AG04450 (cell line): ENCODE results near the gene ARL14. TPM values are rescaled to one million over a fixed set of nuclear protein-coding genes. Genes with fewer than 3 reads are reported as not detected.

Source experiments
- CTCF ChIA-PET: fragments of 300-600, 350-600 bp; formaldehyde crosslinking; extraction: SDS; loops from one replicate; lab custom pipeline; 2022; ENCODE audit warnings: antibody characterized with exemption, inconsistent platforms; lab: Charles Lee
- POLR2A ChIA-PET: fragments of 350-600 bp; formaldehyde crosslinking; extraction: SDS; loops from one replicate; lab custom pipeline; 2021; ENCODE audit warnings: antibody characterized with exemption, inconsistent platforms; lab: Yijun Ruan, JAX
- DNase-seq: peaks from one replicate; pipeline ENCODE4 v3.0.0-alpha.2; 2011; ENCODE audit warnings: low read depth, low spot score
- H3K27ac ChIP-seq: one replicate; pipeline ENCODE4 v1.5.1; 2012; ENCODE audit warnings: low read depth, low read length, control low read depth
- H3K27me3 ChIP-seq: one replicate; pipeline ENCODE4 v1.6.0; 2012; ENCODE audit warnings: low read length; ENCODE audit not compliant: control insufficient read depth, insufficient read depth
- H3K4me3 ChIP-seq: 2 replicates; pipeline ENCODE4 v1.5.1; 2011; ENCODE audit warnings: mild to moderate bottlenecking, low read depth, low read length, control low read depth
- H3K9me3 ChIP-seq: 2 replicates; pipeline ENCODE4 v1.5.1; 2012; ENCODE audit warnings: low read length; ENCODE audit not compliant: control insufficient read depth, insufficient read depth
- CTCF ChIP-seq: IDR thresholded peaks from 2 replicates; pipeline ENCODE4 v1.5.1; 2011; ENCODE audit warnings: low read depth, low read length, control low read depth, inconsistent platforms
- polyA plus RNA-seq: library from polyadenylated mRNA; depleted of rRNA; stranded (reverse); fragments of >200 nt; gene quantifications from 2 replicates; pipeline ENCODE4 v1.2.3, GENCODE V29; 2011

The ARL14 gene
- polyA plus RNA-seq, 1 experiment: not detected

DNA sequence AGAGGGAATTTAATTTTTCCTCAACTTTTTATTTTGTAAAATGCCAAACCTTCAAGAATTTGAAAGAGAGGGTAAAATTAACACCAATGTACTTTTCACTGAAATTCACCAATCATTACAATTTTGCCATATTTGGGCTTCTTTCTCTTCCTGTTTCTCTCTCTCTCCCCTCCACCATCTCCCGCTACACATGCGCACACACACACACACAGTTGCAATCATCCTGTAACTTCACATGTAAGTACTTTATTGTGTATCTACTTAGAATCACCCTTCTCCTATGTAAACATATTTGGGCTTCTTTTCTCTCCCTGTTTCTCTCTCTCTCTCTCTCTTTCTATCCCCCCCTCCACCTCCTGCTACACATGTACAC lies 7.4 kb downstream of the ARL14 start:
- CTCF ChIA-PET: no interaction called here

GRCh38 chr3:160685144-160685766 lies 8.3 kb downstream of the ARL14 start:
- POLR2A ChIA-PET: no interaction called here
- TF ChIP-seq CTCF: peak; percentile 57
- Histone ChIP-seq H3K27me3 (no peaks in the 10 kb centered on the region), H3K27ac (no peak overlapping the region), H3K9me3 (no peaks in the 10 kb centered on the region), H3K4me3 (no peak overlapping the region)
- DNase-seq: no peak
- CTCF ChIA-PET: interaction anchor here (0.6 to 3.9 kb wide), 18 partner anchors 7 to 741 kb away, joined by 3 to 72 read pairs (median 4); partner anchors contain the start of gene ARL14

More for the DNA sequence above, 7.4 kb downstream of the ARL14 start:
- Histone ChIP-seq H3K4me3 (no peak overlapping the region), H3K27ac (no peak overlapping the region), H3K9me3 (no peaks in the 10 kb centered on the region), H3K27me3 (no peaks in the 10 kb centered on the region)
- POLR2A ChIA-PET: no interaction called here
- TF ChIP-seq CTCF: no peak
- DNase-seq: no peak

GRCh38 chr3:160686955-160687535 lies 10.1 kb downstream of the ARL14 start:
- Histone ChIP-seq H3K4me3 (no peak overlapping the region), H3K27ac (no peak overlapping the region), H3K27me3 (no peaks in the 10 kb centered on the region), H3K9me3 (no peaks in the 10 kb centered on the region)
- ChIA-PET CTCF (interaction anchor here (0.6 to 3.9 kb wide), 27 partner anchors 9 to 735 kb away, joined by 3 to 72 read pairs (median 4); partner anchors contain the start of gene ARL14), POLR2A (no interaction called here)
- peak; percentile 53 for TF ChIP-seq CTCF
- no peak for DNase-seq

- Histone ChIP-seq H3K4me3 (no peak overlapping the region), H3K27ac (no peak overlapping the region), H3K27me3 (no peaks in the 10 kb centered on the region), H3K9me3 (no peaks in the 10 kb centered on the region)
- DNase-seq: no peak
- TF ChIP-seq CTCF: no peak
- ChIA-PET POLR2A (no interaction called here), CTCF (interaction anchor here (1.0 to 1.3 kb wide), 3 partner anchors 13 to 250 kb away, joined by 3 to 12 read pairs (median 5); no protein-coding TSS in a partner anchor)
Observed at GRCh38 chr3:160691151-160691550, 14.2 kb downstream of the ARL14 start.

- Histone ChIP-seq H3K9me3 (no peaks in the 10 kb centered on the region), H3K27me3 (no peaks in the 10 kb centered on the region), H3K4me3 (no peak overlapping the region), H3K27ac (no peak overlapping the region)
- TF ChIP-seq CTCF: no peak
- DNase-seq: no peak
- POLR2A ChIA-PET: no interaction called here
- CTCF ChIA-PET: no interaction called here
Observed at GRCh38 chr3:160691962-160692361, 15.0 kb downstream of the ARL14 start.
